GM12801 (cell line): ENCODE measurements around the gene SLC39A7.

Source experiments
- TF ChIP-seq, protein P1 (sequence below): IDR thresholded peaks from one replicate; pipeline ENCODE4 v1.5.1; 2011; ENCODE audit warnings: control low read depth; ENCODE audit not compliant: insufficient read length; ENCODE audit errors: extremely low read depth

Gene SLC39A7

DNA sequence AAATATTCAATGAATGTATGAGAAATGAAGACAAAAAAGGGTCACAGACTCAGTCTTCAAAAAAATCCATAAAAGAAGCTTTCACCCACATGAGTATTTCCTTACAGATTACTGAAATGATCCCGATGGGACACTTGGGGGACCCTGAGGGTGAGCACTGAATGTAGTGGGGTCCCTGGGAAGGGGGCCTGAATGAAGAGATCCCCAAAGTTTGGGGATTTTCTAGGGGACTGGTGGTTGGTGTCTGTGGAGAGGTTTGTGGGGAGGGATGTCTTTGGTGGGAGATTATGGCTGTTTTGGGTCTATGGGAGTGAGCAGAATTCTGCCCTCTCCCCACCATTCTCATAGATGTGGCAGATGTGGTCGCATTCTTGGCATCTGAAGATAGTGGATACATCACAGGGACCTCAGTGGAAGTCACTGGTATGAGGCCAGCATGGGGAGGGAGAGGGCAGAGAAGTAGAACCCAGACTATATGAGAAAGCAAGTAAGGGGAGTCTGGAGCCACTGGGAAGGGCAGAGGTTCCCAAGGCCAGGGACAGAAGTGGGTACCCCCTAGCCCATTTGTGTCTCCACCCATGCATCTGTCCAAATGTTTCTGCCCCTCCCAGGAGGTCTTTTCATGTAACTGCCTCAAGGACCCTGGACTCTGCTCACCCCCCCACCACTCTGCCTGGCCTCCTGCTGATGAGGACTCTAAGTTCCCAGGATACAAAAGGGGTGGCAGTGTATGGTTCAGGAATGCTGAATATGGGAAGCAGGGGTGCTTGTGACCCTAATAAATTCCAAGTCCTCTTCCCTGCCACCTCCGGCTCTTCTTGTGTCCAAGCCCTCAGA, 5.6 kb downstream of the SLC39A7 start:
- TF ChIP-seq, protein P1, sequence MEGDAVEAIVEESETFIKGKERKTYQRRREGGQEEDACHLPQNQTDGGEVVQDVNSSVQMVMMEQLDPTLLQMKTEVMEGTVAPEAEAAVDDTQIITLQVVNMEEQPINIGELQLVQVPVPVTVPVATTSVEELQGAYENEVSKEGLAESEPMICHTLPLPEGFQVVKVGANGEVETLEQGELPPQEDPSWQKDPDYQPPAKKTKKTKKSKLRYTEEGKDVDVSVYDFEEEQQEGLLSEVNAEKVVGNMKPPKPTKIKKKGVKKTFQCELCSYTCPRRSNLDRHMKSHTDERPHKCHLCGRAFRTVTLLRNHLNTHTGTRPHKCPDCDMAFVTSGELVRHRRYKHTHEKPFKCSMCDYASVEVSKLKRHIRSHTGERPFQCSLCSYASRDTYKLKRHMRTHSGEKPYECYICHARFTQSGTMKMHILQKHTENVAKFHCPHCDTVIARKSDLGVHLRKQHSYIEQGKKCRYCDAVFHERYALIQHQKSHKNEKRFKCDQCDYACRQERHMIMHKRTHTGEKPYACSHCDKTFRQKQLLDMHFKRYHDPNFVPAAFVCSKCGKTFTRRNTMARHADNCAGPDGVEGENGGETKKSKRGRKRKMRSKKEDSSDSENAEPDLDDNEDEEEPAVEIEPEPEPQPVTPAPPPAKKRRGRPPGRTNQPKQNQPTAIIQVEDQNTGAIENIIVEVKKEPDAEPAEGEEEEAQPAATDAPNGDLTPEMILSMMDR = no peak

DNA sequence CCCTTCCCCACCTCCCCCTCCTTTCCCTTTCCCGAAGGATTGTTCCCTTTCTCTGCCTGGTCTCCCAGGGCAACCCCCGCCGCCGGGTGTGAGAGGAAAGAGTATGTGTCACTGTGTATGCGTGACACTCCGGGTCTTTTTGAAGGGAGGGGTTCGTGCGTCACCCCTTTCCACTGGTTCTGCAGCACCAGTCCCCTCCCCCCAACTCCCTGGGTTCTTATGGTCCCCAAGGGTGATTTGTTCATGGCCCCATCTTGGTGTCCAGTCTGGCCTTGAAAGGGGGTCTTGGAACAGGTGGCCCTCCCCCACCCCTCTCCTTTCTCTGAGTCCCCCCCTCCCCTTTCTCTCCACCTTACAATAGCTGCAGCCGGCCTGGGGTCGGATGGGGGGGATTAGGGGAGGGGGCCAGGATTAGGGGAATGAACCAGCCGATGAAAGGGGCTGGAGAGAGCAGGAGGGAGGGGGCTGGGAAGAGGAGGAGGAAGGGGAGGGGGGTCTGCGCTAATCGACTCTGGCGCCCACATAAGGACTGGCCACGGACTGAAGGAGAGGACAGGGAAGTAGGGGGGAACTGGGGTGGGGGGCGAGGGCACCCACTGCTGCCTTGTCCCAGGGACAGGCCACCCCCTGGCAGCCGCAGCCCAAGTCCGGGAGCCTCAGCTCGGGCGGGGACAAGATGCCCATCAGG, 6.3 kb downstream of the SLC39A7 start:
- TF ChIP-seq, protein P1 = no peak

DNA sequence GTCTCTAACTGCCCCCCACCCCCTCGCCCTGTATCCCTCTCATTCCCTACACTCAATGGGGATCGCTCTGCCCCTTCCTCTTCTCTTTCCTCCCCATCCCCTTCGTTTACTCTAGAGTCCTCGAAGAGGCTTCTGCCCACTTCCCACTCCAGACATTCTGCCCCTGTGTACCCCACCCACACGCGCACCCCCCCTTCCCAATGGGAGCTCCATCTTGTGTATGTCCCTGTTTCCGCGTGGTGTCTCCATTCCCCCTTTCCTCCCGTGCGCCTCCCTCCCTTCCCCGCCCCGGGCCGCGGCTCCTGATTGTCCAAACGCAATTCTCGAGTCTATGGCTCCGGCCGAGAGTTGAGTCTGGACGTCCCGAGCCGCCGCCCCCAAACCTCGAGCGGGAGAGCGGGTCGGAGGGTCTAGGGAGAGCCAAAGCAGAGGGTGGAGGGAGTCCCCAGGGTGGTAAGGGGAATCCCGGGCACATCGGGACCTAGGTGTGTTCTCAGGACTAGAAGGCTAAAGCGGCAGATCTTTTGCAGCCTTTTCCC, 7.0 kb downstream of the SLC39A7 start:
- TF ChIP-seq, protein P1 = no peak

DNA sequence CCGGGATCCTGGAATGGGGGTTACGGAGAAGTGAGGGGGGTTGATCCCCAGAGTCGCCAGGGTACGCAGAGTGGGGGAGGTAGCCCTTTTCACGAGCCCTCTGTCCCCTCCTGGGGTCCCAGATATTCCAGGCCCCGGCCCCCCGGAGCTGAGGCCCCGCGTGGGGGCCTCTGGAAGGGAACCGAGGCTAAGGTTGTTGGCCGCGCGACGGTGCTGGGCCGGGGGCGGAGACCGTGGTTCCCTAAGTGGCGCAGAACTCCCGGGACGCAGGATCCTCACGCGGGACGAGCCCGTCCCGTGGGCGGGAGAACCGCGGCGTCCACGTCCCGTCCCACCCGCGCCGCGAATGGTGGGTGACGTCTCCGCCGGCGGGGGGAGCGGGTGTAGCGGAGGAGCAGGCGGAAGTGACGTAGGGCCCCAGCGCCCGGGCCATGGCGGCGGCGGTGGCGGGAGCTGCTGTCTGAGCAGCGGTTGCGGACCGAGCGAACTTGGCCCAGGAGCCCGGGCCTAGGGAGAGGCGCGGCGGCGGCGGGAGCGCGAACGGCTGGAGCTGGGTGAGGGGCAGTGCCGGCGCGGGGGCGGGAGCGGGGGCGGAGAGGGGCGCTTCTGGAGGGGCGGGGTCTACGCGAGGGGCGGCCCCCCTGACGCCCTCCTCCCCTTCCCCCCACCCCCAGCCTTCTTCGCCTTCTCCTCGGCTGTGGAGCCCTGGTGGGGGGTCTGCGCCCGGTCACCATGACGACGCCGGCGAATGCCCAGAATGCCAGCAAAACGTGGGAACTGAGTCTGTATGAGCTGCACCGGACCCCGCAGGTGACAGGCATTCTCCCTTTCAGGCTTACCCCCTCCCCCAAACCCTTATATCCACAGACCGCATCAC, 7.7 kb downstream of the SLC39A7 start, which contains the start of gene RING1:
RING1 (plus strand) TSS at position 410 of the 877 bp plus-strand sequence; CDS start at position 733, 323 bp downstream.
- TF ChIP-seq, protein P1 = no peak

DNA sequence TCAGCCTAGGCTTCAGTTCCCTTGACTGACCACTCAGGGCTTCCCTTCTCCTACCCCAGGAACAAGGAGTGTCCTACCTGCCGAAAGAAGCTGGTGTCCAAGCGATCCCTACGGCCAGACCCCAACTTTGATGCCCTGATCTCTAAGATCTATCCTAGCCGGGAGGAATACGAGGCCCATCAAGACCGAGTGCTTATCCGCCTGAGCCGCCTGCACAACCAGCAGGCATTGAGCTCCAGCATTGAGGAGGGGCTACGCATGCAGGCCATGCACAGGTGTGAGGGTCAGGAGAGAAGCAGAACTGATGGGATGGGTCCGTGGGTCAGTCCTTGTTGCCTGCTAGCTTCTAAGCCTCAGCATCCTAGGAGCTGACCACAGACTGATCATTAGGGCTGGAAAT, 9.2 kb downstream of the SLC39A7 start:
- TF ChIP-seq, protein P1 = no peak

DNA sequence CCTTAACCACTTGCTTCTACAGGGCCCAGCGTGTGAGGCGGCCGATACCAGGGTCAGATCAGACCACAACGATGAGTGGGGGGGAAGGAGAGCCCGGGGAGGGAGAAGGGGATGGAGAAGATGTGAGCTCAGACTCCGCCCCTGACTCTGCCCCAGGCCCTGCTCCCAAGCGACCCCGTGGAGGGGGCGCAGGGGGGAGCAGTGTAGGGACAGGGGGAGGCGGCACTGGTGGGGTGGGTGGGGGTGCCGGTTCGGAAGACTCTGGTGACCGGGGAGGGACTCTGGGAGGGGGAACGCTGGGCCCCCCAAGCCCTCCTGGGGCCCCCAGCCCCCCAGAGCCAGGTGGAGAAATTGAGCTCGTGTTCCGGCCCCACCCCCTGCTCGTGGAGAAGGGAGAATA, 10.5 kb downstream of the SLC39A7 start:
- TF ChIP-seq, protein P1 = no peak
